Right atrium auricular region (tissue), 2 donors: ENCODE measurements around the gene LRRC28. TPM values are rescaled to one million over a fixed set of nuclear protein-coding genes. Genes with fewer than 3 reads are reported as not detected.

Experiments used
- DNase-seq: peaks from one replicate; pipeline ENCODE4 v3.0.0-alpha.2; 2019; ENCODE audit warnings: low spot score
- H3K27ac ChIP-seq, 2 donors: fragments of 200-600 bp; sonication (generic); 1 replicate in 1 of 2; 2 replicates in 1 of 2; pipeline ENCODE4 v1.5.1; 2016 to 2019
- H3K27me3 ChIP-seq, 2 donors: fragments of 200-600 bp; sonication (generic); one replicate each; pipeline versions ENCODE4 v1.5.1 to v1.6.0; 2017 to 2019
- H3K36me3 ChIP-seq: fragments of 200-600 bp; sonication (generic); one replicate; pipeline ENCODE4 v1.5.1; 2016
- H3K4me1 ChIP-seq, 2 donors: fragments of 200-600 bp; sonication (generic); one replicate each; pipeline versions ENCODE4 v1.5.1 to v1.6.0; 2017 to 2019
- H3K4me3 ChIP-seq, 2 donors: fragments of 200-600 bp; sonication (generic); 1 replicate in 1 of 2; 2 replicates in 1 of 2; pipeline ENCODE4 v1.5.1; 2017 to 2019; ENCODE audit warnings: mild to moderate bottlenecking in 1 of 2, moderate library complexity in 1 of 2
- H3K9me3 ChIP-seq, 2 donors: fragments of 200-600 bp; sonication (generic); one replicate each; pipeline ENCODE4 v1.5.1; 2019
- CTCF ChIP-seq, 2 donors: fragments of 200-600 bp; sonication (generic); IDR thresholded peaks; one replicate each; pipeline ENCODE4 v1.5.1; 2019; ENCODE audit warnings: antibody characterized with exemption in 2 of 2
- total RNA-seq, 2 donors: library from RNA; depleted of rRNA; stranded (reverse); fragments of >200 nt; gene quantifications; one replicate each; pipeline ENCODE4 v1.1.0, GENCODE V29; 2016

Gene LRRC28
- total RNA-seq, 2 donors from 2014 or later, result 29.8 to 34.5 TPM

GRCh38 chr15:99264125-99264524 lies 12.8 kb downstream of the LRRC28 start:
- Histone ChIP-seq H3K36me3 (no peaks in the 10 kb centered on the region), H3K4me1 (no peaks in the 10 kb centered on the region), H3K4me3 (no peak overlapping the region), H3K27me3 (no peaks in the 10 kb centered on the region), H3K9me3 (no peaks in the 10 kb centered on the region), H3K27ac (no peak overlapping the region)
- no peak for DNase-seq
- TF ChIP-seq CTCF (IDR thresholded peaks at IDR 0.05), result no peak

- no peak for DNase-seq
- H3K4me1 ChIP-seq, result no peaks in the 10 kb centered on the region
- TF ChIP-seq CTCF (IDR thresholded peaks at IDR 0.05), result no peak
- no peaks in the 10 kb centered on the region for H3K27me3 ChIP-seq
- no peak overlapping the region for H3K4me3 ChIP-seq
- H3K9me3 ChIP-seq, result no peaks in the 10 kb centered on the region
- no peaks in the 10 kb centered on the region for H3K36me3 ChIP-seq
- H3K27ac ChIP-seq, result no peak overlapping the region
These were observed 14.3 kb downstream of the LRRC28 start for GRCh38 chr15:99265541-99266070.

DNA sequence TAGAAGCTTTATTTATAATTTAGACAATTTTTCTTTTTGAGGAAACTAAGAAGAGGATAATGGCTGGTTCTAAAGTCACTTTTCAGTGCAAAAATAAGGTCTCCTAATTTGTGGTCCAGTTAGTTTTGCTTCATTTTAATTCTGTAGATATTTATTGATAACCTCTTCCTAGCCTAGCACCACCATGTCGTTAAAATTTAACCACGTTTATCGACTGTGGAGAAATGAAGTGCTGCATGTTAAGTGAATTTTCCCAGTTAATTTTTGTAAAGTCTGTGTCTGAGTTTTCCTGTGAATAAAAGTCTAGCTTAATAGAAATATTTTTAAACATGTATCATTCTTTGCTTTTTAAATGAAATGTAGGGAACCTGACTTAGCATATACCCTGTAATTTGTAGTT lies 16.7 kb downstream of the LRRC28 start:
- Histone ChIP-seq H3K27ac (no peak overlapping the region), H3K27me3 (no peaks in the 10 kb centered on the region), H3K36me3 (no peaks in the 10 kb centered on the region), H3K9me3 (no peaks in the 10 kb centered on the region), H3K4me3 (no peak overlapping the region), H3K4me1 (no peaks in the 10 kb centered on the region)
- no peak for DNase-seq
- no peak for TF ChIP-seq CTCF (IDR thresholded peaks at IDR 0.05)

DNA sequence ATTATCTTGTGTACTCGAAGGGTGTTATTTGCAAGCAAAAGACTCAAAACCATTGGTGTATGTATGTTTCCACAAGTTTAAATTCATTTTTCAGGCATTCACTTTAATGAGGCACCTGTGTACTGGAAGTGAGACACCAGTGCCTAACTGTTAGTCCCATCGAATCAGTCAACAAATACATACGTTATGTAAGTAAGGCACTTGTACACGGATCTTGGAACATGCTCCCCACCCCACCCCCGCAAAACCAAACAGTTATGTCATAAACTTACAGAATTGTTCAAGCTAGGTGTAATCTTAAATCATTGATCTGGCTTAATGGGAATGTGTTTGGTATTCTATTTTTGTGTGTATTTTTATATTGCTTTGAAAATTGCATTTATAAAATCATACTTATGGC lies 17.1 kb downstream of the LRRC28 start:
- H3K27me3 ChIP-seq, result no peaks in the 10 kb centered on the region
- H3K36me3 ChIP-seq, result no peaks in the 10 kb centered on the region
- DNase-seq, result no peak
- no peaks in the 10 kb centered on the region for H3K4me1 ChIP-seq
- H3K9me3 ChIP-seq, result no peaks in the 10 kb centered on the region
- no peak for TF ChIP-seq CTCF (IDR thresholded peaks at IDR 0.05)
- no peak overlapping the region for H3K4me3 ChIP-seq
- no peak overlapping the region for H3K27ac ChIP-seq

- H3K36me3 ChIP-seq, result no peaks in the 10 kb centered on the region
- no peak for DNase-seq
- no peaks in the 10 kb centered on the region for H3K9me3 ChIP-seq
- H3K27ac ChIP-seq, result no peak overlapping the region
- no peaks in the 10 kb centered on the region for H3K4me1 ChIP-seq
- no peak for TF ChIP-seq CTCF (IDR thresholded peaks at IDR 0.05)
- H3K4me3 ChIP-seq, result no peak overlapping the region
- H3K27me3 ChIP-seq, result no peaks in the 10 kb centered on the region
These were observed 22.5 kb downstream of the LRRC28 start for GRCh38 chr15:99273801-99274200.

GRCh38 chr15:99275061-99275460 lies 23.8 kb downstream of the LRRC28 start:
- H3K4me1 ChIP-seq, result no peaks in the 10 kb centered on the region
- no peak overlapping the region for H3K4me3 ChIP-seq
- H3K36me3 ChIP-seq, result no peaks in the 10 kb centered on the region
- DNase-seq, result no peak
- no peaks in the 10 kb centered on the region for H3K27me3 ChIP-seq
- TF ChIP-seq CTCF (IDR thresholded peaks at IDR 0.05), result no peak
- H3K9me3 ChIP-seq, result no peaks in the 10 kb centered on the region
- H3K27ac ChIP-seq, result no peak overlapping the region
